ENCODE measurements around the gene S100B. TPM values are rescaled to one million over a fixed set of nuclear protein-coding genes. Genes with fewer than 3 reads are reported as not detected.
A peak's percentile ranks its signal among the peaks of the same experiment; 100 is the strongest.

Gene S100B
- total and polyA plus RNA-seq, 12 donors = 0.48 to 39.3 (median 8.3) TPM

- DNase-seq = peak in 1 of 7 donors; percentile 48
- Histone ChIP-seq H3K4me3 (no peak overlapping the region), H3K27ac (no peak overlapping the region), H3K36me3 (replicated peaks in 1 of 2) (peaks cover 0 to 53% of the 10 kb centered on the region in 2 donors), H3K27me3 (no peaks in the 10 kb centered on the region), H3K9me3 (replicated peaks in 1 of 3) (no peaks in the 10 kb centered on the region), H3K4me1 (replicated peaks in 1 of 2) (no peaks in the 10 kb centered on the region)
- WGBS, 4 donors = 75 to 91% (median 82%) methylated on average over 5 of the region's 5 CpGs
- intact Hi-C loops (cut with DNase I) = no loop called here
- TF ChIP-seq CTCF (IDR thresholded peaks at IDR 0.05) = no peak
- no peak for TF ChIP-seq POLR2A (IDR thresholded peaks at IDR 0.05)
Measured at GRCh38 chr21:46552274-46552673, 52.6 kb downstream of the S100B start.

- DNase-seq = peak in 3 of 7 donors; percentile 13 to 57 (median 25)
- H3K27me3 ChIP-seq = no peaks in the 10 kb centered on the region
- 75 to 83% (median 77%) methylated on average over 16 to 24 of the region's 24 CpGs for WGBS, 4 donors
- intact Hi-C loops (cut with DNase I) = no loop called here
- H3K36me3 ChIP-seq (replicated peaks in 1 of 2) = peaks cover 0 to 54% of the 10 kb centered on the region in 2 donors
- peak overlapping the region in 3 of 5 donors; percentile 15 to 75 (median 38) for H3K27ac ChIP-seq
- no peak overlapping the region for H3K4me3 ChIP-seq
- TF ChIP-seq CTCF (IDR thresholded peaks at IDR 0.05) (peak in 1 of 6 experiments; percentile 5), POLR2A (IDR thresholded peaks at IDR 0.05) (no peak)
- no peaks in the 10 kb centered on the region for H3K9me3 ChIP-seq (replicated peaks in 1 of 3)
- H3K4me1 ChIP-seq (replicated peaks in 1 of 2) = no peaks in the 10 kb centered on the region
Measured at GRCh38 chr21:46551636-46552241, 53.1 kb downstream of the S100B start.

- H3K27ac ChIP-seq = no peak overlapping the region
- no peaks in the 10 kb centered on the region for H3K4me1 ChIP-seq (replicated peaks in 1 of 2)
- H3K4me3 ChIP-seq = no peak overlapping the region
- peaks cover 0 to 60% of the 10 kb centered on the region in 2 donors for H3K36me3 ChIP-seq (replicated peaks in 1 of 2)
- peak in 1 of 7 donors; percentile 48 for DNase-seq
- intact Hi-C loops (cut with DNase I) = no loop called here
- WGBS, 4 donors = 87 to 94% (median 92%) methylated on average over 6 to 12 of the region's 12 CpGs
- H3K9me3 ChIP-seq (replicated peaks in 1 of 3) = no peaks in the 10 kb centered on the region
- H3K27me3 ChIP-seq = no peaks in the 10 kb centered on the region
- TF ChIP-seq POLR2A (IDR thresholded peaks at IDR 0.05) (no peak), CTCF (IDR thresholded peaks at IDR 0.05) (no peak)
Measured at GRCh38 chr21:46550116-46550941, 54.6 kb downstream of the S100B start.

- TF ChIP-seq CTCF (IDR thresholded peaks at IDR 0.05) (no peak), POLR2A (IDR thresholded peaks at IDR 0.05) (no peak)
- Histone ChIP-seq H3K27me3 (no peaks in the 10 kb centered on the region), H3K4me1 (replicated peaks in 1 of 2) (no peaks in the 10 kb centered on the region), H3K9me3 (replicated peaks in 1 of 3) (no peaks in the 10 kb centered on the region), H3K4me3 (no peak overlapping the region), H3K36me3 (replicated peaks in 1 of 2) (peaks cover 0 to 60% of the 10 kb centered on the region in 2 donors), H3K27ac (no peak overlapping the region)
- DNase-seq = peak in 2 of 7 donors; percentile 19 to 35
- intact Hi-C loops (cut with DNase I) = no loop called here
- WGBS, 4 donors = 94 to 97% (median 95%) methylated on average over 16 to 18 of the region's 18 CpGs
Measured at GRCh38 chr21:46549650-46550049, 55.2 kb downstream of the S100B start.
